Adrenal gland (tissue), 12 donors: Measurements from ENCODE around the gene RABGAP1L. TPM values are rescaled to one million over a fixed set of nuclear protein-coding genes. Genes with fewer than 3 reads are reported as not detected.

Source experiments
- DNase-seq, 7 donors: peaks; one replicate each; pipeline ENCODE4 v3.0.0-alpha.2; 2019 to 2020
- H3K27ac ChIP-seq, 5 donors: fragments of 200-600 bp; sonication (generic) in 4 of 5; 1 replicate in 3 of 5; 2 replicates in 2 of 5; pipeline versions ENCODE4 v1.5.1 to v1.8.0; 2016 to 2020; ENCODE audit warnings: mild to moderate bottlenecking in 1 of 5
- H3K27me3 ChIP-seq: fragments of 200-600 bp; 2 replicates; pipeline ENCODE4 v1.8.0; 2021
- H3K36me3 ChIP-seq, 2 donors: fragments of 200-600 bp; replicated peaks in 1 of 2; 1 replicate in 1 of 2; 2 replicates in 1 of 2; pipeline versions ENCODE4 v1.5.1 to v1.8.0; 2018 to 2022
- H3K4me1 ChIP-seq, 2 donors: fragments of 200-600 bp; replicated peaks in 1 of 2; 1 replicate in 1 of 2; 2 replicates in 1 of 2; pipeline versions ENCODE4 v1.5.1 to v1.8.0; 2018 to 2021
- H3K4me3 ChIP-seq, 4 donors: fragments of 200-600 bp; sonication (generic) in 3 of 4; one replicate each; pipeline ENCODE4 v1.5.1; 2016 to 2018
- H3K9me3 ChIP-seq, 3 donors: fragments of 200-600 bp; sonication (generic) in 1 of 3; replicated peaks in 1 of 3; 1 replicate in 2 of 3; 2 replicates in 1 of 3; pipeline versions ENCODE4 v1.5.1 to v1.8.0; 2016 to 2021
- CTCF ChIP-seq, 6 experiments: fragments of 450-650 bp in 4 of 6; fragments of 200-600 bp in 2 of 6; sonication (generic) in 1 of 6; IDR thresholded peaks; 1 replicate in 5 of 6; 2 replicates in 1 of 6; pipeline versions ENCODE4 v1.5.1 to v1.8.0; 2016 to 2021; ENCODE audit warnings: antibody characterized with exemption in 6 of 6, mild to moderate bottlenecking in 2 of 6, moderate library complexity in 1 of 6
- POLR2A ChIP-seq, 2 donors: fragments of 450-650 bp; IDR thresholded peaks; one replicate each; pipeline ENCODE4 v1.6.1; 2017; ENCODE audit warnings: antibody characterized with exemption in 2 of 2, mild to moderate bottlenecking in 2 of 2, moderate library complexity in 1 of 2
- WGBS, 4 donors: extraction: QIAGEN DNeasy Blood & Tissue Kit in 2 of 4; methylation state at CpG; one replicate each; pipeline versions ENCODE4 v1.1.5 to v1.1.7; 2013 to 2017; 5-methylcytosine and 5-hydroxymethylcytosine counted together
- intact Hi-C, 2 donors: fragments of 100-400 bp; cut with DNase I; formaldehyde crosslinking; loops; one replicate each; pipeline versions ENCODE4 v1.14.1 to v1.15.0; 2022 to 2023
- polyA plus RNA-seq, 3 donors: library from polyadenylated mRNA; stranded (reverse); fragments of 200-250 nt in 2 of 3; fragments of 350-450 nt in 1 of 3; fragmentation: Illumina TruSeq in 1 of 3; extraction: RNeasy Lipid Tissue Mini Kit (QIAGEN cat#74804) in 1 of 3; gene quantifications; one replicate each; pipeline ENCODE4 v1.2.3, GENCODE V29; 2013 to 2014
- total RNA-seq, 9 donors: library from RNA; depleted of rRNA in 4 of 9; stranded (reverse); fragments of >200 nt in 4 of 9; fragments of 120-200 nt in 1 of 9; fragmentation: NEBNext Ultra II Directional in 1 of 9; extraction: Animal tissue kit (Norgen Biotek cat#: 25700) in 1 of 9; gene quantifications; one replicate each; pipeline versions ENCODE4 v1.1.0 to v1.2.4, GENCODE V29; 2013 to 2023
- donor health status: healthy with polysubstance abuse.
- donor health status: Bipolar disorder and iron deficiency.
- donor health status: DM: yes; HTN: yes; CAD: no.
- donor health status: DM: no; HTN: no; CAD: no.
- donor health status: DM: no; HTN: no; CAD: no.
- donor health status: DM: yes; HTN: yes; CAD: no.

Gene RABGAP1L
- total and polyA plus RNA-seq, 12 donors = 10.4 to 29.9 (median 19.7) TPM

- no peak for DNase-seq
- no peaks in the 10 kb centered on the region for H3K9me3 ChIP-seq
- intact Hi-C loops = no loop called here
- WGBS, 4 donors = 83 to 95% (median 92%) methylated on average over 2 of the region's 2 CpGs
- H3K27ac ChIP-seq = no peak overlapping the region
- H3K27me3 ChIP-seq = no peaks in the 10 kb centered on the region
- peaks cover 0 to 10% of the 10 kb centered on the region in 2 donors for H3K4me1 ChIP-seq
- no peak overlapping the region for H3K4me3 ChIP-seq
- no peak for TF ChIP-seq POLR2A (IDR thresholded peaks at IDR 0.05)
- TF ChIP-seq CTCF (IDR thresholded peaks at IDR 0.05) = no peak
- no peaks in the 10 kb centered on the region for H3K36me3 ChIP-seq
Observed at GRCh38 chr1:174795806-174796205, 636.5 kb downstream of the RABGAP1L start.

- no peak for TF ChIP-seq POLR2A (IDR thresholded peaks at IDR 0.05)
- no peak for TF ChIP-seq CTCF (IDR thresholded peaks at IDR 0.05)
- DNase-seq = no peak
- no peaks in the 10 kb centered on the region for H3K36me3 ChIP-seq
- WGBS, 4 donors = 83 to 96% (median 89%) methylated on average over 2 of the region's 2 CpGs
- no peak overlapping the region for H3K27ac ChIP-seq
- intact Hi-C loops = no loop called here
- H3K9me3 ChIP-seq = no peaks in the 10 kb centered on the region
- H3K27me3 ChIP-seq = no peaks in the 10 kb centered on the region
- H3K4me3 ChIP-seq = no peak overlapping the region
- peaks cover 0 to 14% of the 10 kb centered on the region in 2 donors for H3K4me1 ChIP-seq
Observed at GRCh38 chr1:174797398-174797797, 638.1 kb downstream of the RABGAP1L start.

DNA sequence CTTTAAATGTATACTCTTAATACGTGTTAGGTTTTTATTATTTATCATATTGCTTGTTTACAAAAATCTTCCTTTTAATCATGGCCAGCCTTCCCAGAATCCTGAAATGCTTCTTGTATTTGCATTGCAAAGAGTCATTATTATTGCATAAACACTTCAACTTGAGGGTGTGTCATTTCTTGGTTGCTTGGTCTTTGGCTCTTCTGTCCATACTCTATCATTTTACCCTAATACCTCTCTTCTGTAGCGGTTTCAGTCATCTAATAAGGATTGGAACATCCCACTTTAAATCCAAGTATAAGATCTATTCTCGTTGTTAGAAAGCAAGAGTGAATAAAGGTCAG lies 639.8 kb downstream of the RABGAP1L start:
- intact Hi-C loops = no loop called here
- peak overlapping the region in 1 of 4 donors; percentile 63 for H3K4me3 ChIP-seq
- TF ChIP-seq POLR2A (IDR thresholded peaks at IDR 0.05) (no peak), CTCF (IDR thresholded peaks at IDR 0.05) (no peak)
- H3K9me3 ChIP-seq = no peaks in the 10 kb centered on the region
- WGBS, 4 donors = 24 to 28% (median 25%) methylated on average over 3 of the region's 3 CpGs
- peak overlapping the region in 3 of 5 donors; percentile 48 to 76 (median 74) for H3K27ac ChIP-seq
- no peak for DNase-seq
- no peaks in the 10 kb centered on the region for H3K27me3 ChIP-seq
- H3K36me3 ChIP-seq = no peaks in the 10 kb centered on the region
- H3K4me1 ChIP-seq = peaks cover 0 to 14% of the 10 kb centered on the region in 2 donors

GRCh38 chr1:174800216-174800851 lies 641.0 kb downstream of the RABGAP1L start:
- WGBS, 4 donors = 0 to 5% (median 2%) methylated on average over 8 to 10 of the region's 10 CpGs

More at GRCh38 chr1:174800216-174800851, 641.0 kb downstream of the RABGAP1L start:
- H3K36me3 ChIP-seq = no peaks in the 10 kb centered on the region
- no peaks in the 10 kb centered on the region for H3K27me3 ChIP-seq
- no peak for TF ChIP-seq CTCF (IDR thresholded peaks at IDR 0.05)
- no peak for TF ChIP-seq POLR2A (IDR thresholded peaks at IDR 0.05)
- peak overlapping the region in 3 of 4 donors; percentile 16 to 63 (median 23) for H3K4me3 ChIP-seq
- peak overlapping the region in 3 of 5 donors; percentile 48 to 76 (median 74) for H3K27ac ChIP-seq
- peak; percentile 8 to 58 (median 25) for DNase-seq
- no peaks in the 10 kb centered on the region for H3K9me3 ChIP-seq
- peaks cover 0 to 14% of the 10 kb centered on the region in 2 donors for H3K4me1 ChIP-seq
- intact Hi-C loops = no loop called here
